ENCODE data around the gene ABCC1.

The ABCC1 gene

DNA sequence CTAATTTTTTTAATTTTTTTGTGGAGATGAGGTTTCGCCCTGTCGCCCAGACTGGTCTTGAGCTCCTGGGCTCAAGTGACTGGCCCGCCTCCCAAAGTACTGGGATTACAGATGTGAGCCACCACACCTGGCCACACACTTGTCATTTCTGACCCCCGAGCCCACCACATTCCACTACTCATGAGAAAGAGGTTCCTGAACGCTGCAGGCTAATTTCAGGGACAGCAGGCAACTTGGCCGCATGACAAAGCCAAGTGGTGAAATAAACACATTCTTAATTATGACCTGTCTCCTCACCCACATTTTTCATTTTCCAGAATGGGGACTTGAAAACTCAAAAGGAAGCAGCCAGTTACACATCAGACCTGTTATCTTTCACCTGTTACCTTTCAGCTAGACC lies 159.3 kb downstream of the ABCC1 start:
- CTCF ChIA-PET = no interaction called here
- no peak for DNase-seq (ENCODE audit: extremely low spot score)
- TF ChIP-seq ELF4 (IDR thresholded peaks at IDR 0.05) = no peak
- no peak for TF ChIP-seq SUZ12 (IDR thresholded peaks at IDR 0.05)
- no peak for TF ChIP-seq LEF1 (IDR thresholded peaks at IDR 0.05; ENCODE audit: borderline replicate concordance)
- POLR2A ChIA-PET = no interaction called here

DNA sequence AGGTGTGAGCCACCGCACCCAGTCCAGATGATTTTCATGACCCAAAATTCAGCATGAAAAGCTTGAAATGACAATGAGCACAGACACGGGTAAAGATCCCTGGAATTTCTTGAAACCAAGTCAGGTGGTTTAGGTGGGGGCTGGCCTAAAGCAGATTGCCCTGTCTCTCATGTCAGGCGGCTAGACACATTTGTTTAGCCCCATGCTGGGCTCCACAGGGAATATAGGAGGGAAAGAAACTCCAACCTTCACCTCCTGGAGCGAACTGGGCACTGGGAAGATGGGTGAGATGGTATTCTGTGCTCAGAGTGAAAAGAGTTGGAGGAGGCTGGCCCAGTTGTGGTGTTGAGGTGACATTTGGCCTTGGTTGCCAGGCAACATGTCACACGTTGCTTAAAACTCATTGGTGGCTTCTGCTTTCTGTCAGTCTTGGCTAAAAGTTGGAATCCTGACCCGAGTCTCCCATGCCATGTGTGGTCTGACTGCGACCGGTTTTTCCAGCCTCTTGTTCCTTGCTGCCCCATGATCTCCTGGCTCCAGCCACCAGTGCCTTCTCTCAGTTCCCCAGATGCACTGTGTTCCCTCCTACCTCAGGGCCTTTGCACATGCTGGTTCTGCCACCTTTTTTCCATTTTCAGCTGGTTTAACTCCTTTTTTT lies 160.2 kb downstream of the ABCC1 start:
- DNase-seq (ENCODE audit: extremely low spot score) = no peak
- ChIA-PET CTCF (interaction anchor here (0.5 kb wide), 1 partner anchor 403 kb away, joined by 5 read pairs; no protein-coding TSS in a partner anchor), POLR2A (no interaction called here)
- TF ChIP-seq ELF4 (IDR thresholded peaks at IDR 0.05) (no peak), FOXA1 (IDR thresholded peaks at IDR 0.05) (no peak), NFRKB (IDR thresholded peaks at IDR 0.05) (no peak), CTBP1 (IDR thresholded peaks at IDR 0.05; ENCODE audit: borderline replicate concordance) (no peak), SUZ12 (IDR thresholded peaks at IDR 0.05) (no peak), LEF1 (IDR thresholded peaks at IDR 0.05; ENCODE audit: borderline replicate concordance) (no peak), L3MBTL2 (conservative IDR thresholded peaks at IDR 0.05) (no peak), ZNF384 (IDR thresholded peaks at IDR 0.05) (no peak), FOXK2 (IDR thresholded peaks at IDR 0.05) (no peak), FOXM1 (IDR thresholded peaks at IDR 0.05; ENCODE audit: borderline replicate concordance) (no peak), HDGF (IDR thresholded peaks at IDR 0.05; ENCODE audit: borderline replicate concordance) (no peak), SP1 (IDR thresholded peaks at IDR 0.05) (no peak), ARNT (IDR thresholded peaks at IDR 0.05) (no peak), TARDBP (IDR thresholded peaks at IDR 0.05) (no peak), BHLHE40 (IDR thresholded peaks at IDR 0.05; ENCODE audit: borderline replicate concordance) (no peak)
- TF ChIP-seq, protein P1, sequence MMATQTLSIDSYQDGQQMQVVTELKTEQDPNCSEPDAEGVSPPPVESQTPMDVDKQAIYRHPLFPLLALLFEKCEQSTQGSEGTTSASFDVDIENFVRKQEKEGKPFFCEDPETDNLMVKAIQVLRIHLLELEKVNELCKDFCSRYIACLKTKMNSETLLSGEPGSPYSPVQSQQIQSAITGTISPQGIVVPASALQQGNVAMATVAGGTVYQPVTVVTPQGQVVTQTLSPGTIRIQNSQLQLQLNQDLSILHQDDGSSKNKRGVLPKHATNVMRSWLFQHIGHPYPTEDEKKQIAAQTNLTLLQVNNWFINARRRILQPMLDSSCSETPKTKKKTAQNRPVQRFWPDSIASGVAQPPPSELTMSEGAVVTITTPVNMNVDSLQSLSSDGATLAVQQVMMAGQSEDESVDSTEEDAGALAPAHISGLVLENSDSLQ (IDR thresholded peaks at IDR 0.05) = no peak

DNA sequence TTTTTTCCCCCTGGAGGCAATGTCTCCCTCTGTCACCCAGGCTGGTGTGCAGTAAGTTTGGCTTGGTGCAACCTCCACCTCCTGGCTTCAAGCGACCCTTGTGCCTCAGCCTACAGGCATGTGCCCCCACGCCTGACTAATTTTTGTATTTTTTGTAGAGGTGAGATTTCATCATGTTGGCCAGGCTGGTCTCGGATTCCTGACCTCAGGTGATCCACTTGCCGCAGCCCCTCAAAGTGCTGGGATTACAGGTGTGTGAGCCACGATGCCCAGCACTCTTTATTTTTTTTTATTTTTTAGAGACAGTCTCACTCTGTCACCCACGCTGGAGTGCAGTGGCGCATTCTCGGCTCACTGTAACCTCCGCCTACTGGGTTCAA lies 160.7 kb downstream of the ABCC1 start:
- CTCF ChIA-PET = interaction anchor here (0.6 kb wide), 1 partner anchor 42 kb away, joined by 3 read pairs; no protein-coding TSS in a partner anchor
- TF ChIP-seq, protein P1 (IDR thresholded peaks at IDR 0.05) = no peak
- TF ChIP-seq ELF4 (IDR thresholded peaks at IDR 0.05) = no peak
- no peak for TF ChIP-seq HDGF (IDR thresholded peaks at IDR 0.05; ENCODE audit: borderline replicate concordance)
- TF ChIP-seq FOXM1 (IDR thresholded peaks at IDR 0.05; ENCODE audit: borderline replicate concordance) = no peak
- no peak for TF ChIP-seq NFRKB (IDR thresholded peaks at IDR 0.05)
- no peak for TF ChIP-seq FOXK2 (IDR thresholded peaks at IDR 0.05)
- TF ChIP-seq LEF1 (IDR thresholded peaks at IDR 0.05; ENCODE audit: borderline replicate concordance) = no peak
- TF ChIP-seq ARNT (IDR thresholded peaks at IDR 0.05) = no peak
- TF ChIP-seq SUZ12 (IDR thresholded peaks at IDR 0.05) = no peak
- no peak for TF ChIP-seq L3MBTL2 (conservative IDR thresholded peaks at IDR 0.05)
- TF ChIP-seq SP1 (IDR thresholded peaks at IDR 0.05) = no peak
- TF ChIP-seq TARDBP (IDR thresholded peaks at IDR 0.05) = no peak
- TF ChIP-seq CTBP1 (IDR thresholded peaks at IDR 0.05; ENCODE audit: borderline replicate concordance) = no peak
- TF ChIP-seq ZNF384 (IDR thresholded peaks at IDR 0.05) = no peak
- TF ChIP-seq FOXA1 (IDR thresholded peaks at IDR 0.05) = no peak
- no peak for TF ChIP-seq BHLHE40 (IDR thresholded peaks at IDR 0.05; ENCODE audit: borderline replicate concordance)
- POLR2A ChIA-PET = no interaction called here
- DNase-seq (ENCODE audit: extremely low spot score) = no peak

DNA sequence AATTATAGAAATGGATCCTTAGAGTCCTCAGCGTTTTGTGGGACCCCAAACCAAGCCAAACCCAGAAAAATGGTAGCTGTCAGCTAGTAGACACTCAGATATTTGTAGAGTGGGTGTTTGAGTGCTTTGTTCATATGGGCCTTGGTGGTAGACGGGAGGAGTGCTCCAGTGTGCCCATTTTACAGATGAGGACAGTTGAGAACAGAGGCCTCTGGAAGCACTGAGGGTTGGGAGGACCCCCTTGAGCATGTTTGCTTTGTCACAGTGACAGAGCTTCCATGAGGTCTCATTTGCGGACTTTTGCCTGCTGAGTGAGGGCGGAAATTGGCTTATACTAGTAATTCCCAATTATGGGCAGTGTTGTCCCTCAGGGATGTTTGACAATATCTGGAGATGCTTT lies 162.2 kb downstream of the ABCC1 start:
- ChIA-PET CTCF (no interaction called here), POLR2A (no interaction called here)
- TF ChIP-seq FOXA1 (IDR thresholded peaks at IDR 0.05) (no peak), FOXK2 (IDR thresholded peaks at IDR 0.05) (no peak), SP1 (IDR thresholded peaks at IDR 0.05) (no peak), ELF4 (IDR thresholded peaks at IDR 0.05) (no peak), ZNF384 (IDR thresholded peaks at IDR 0.05) (no peak), L3MBTL2 (conservative IDR thresholded peaks at IDR 0.05) (no peak), BHLHE40 (IDR thresholded peaks at IDR 0.05; ENCODE audit: borderline replicate concordance) (no peak), HDGF (IDR thresholded peaks at IDR 0.05; ENCODE audit: borderline replicate concordance) (no peak), LEF1 (IDR thresholded peaks at IDR 0.05; ENCODE audit: borderline replicate concordance) (no peak), NFRKB (IDR thresholded peaks at IDR 0.05) (no peak), FOXM1 (IDR thresholded peaks at IDR 0.05; ENCODE audit: borderline replicate concordance) (no peak), ARNT (IDR thresholded peaks at IDR 0.05) (no peak), SUZ12 (IDR thresholded peaks at IDR 0.05) (no peak), TARDBP (IDR thresholded peaks at IDR 0.05) (no peak), CTBP1 (IDR thresholded peaks at IDR 0.05; ENCODE audit: borderline replicate concordance) (no peak)
- TF ChIP-seq, protein P1 (IDR thresholded peaks at IDR 0.05) = no peak
- DNase-seq (ENCODE audit: extremely low spot score) = no peak

DNA sequence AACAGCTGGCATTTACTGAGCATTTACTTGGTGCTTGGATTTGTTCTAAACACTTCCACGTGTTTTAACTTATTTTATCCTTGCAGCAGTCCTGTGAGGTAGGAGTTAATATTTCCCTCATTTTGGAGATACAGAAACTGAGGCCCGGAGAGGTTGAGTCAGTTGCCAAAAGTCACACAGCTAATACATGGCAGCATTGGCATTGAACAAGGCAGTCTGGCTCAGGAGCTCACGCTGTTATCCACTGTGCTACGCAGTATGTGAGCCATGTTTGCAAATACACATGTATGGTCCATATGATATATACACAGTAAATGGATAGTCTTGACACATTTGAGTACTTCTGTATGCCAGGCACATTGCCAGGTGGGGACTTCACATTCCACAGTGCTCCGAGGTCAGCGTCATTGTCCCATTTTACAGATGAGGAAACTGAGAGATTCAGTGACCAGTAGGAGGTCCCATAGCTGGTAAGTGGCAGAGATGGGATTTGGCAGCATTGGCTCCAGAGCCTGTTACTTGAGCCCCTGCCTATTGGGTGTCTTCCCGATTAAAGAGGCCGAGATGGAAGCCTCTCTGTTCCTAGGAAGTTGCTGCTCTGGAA lies 163.1 kb downstream of the ABCC1 start:
- POLR2A ChIA-PET = no interaction called here
- TF ChIP-seq SUZ12 (IDR thresholded peaks at IDR 0.05) (no peak), LEF1 (IDR thresholded peaks at IDR 0.05; ENCODE audit: borderline replicate concordance) (no peak), FOXK2 (IDR thresholded peaks at IDR 0.05) (no peak), HDGF (IDR thresholded peaks at IDR 0.05; ENCODE audit: borderline replicate concordance) (no peak), ARNT (IDR thresholded peaks at IDR 0.05) (no peak), TARDBP (IDR thresholded peaks at IDR 0.05) (no peak), CTBP1 (IDR thresholded peaks at IDR 0.05; ENCODE audit: borderline replicate concordance) (no peak), SP1 (IDR thresholded peaks at IDR 0.05) (no peak), ELF4 (IDR thresholded peaks at IDR 0.05) (no peak), FOXA1 (IDR thresholded peaks at IDR 0.05) (no peak), BHLHE40 (IDR thresholded peaks at IDR 0.05; ENCODE audit: borderline replicate concordance) (no peak), FOXM1 (IDR thresholded peaks at IDR 0.05; ENCODE audit: borderline replicate concordance) (no peak), L3MBTL2 (conservative IDR thresholded peaks at IDR 0.05) (no peak)
- TF ChIP-seq, protein P1 (IDR thresholded peaks at IDR 0.05) = no peak
- CTCF ChIA-PET = no interaction called here
- no peak for DNase-seq (ENCODE audit: extremely low spot score)

Data from HEK293T (cell line).